ENCODE data around the gene ALPL.

The ALPL gene

DNA sequence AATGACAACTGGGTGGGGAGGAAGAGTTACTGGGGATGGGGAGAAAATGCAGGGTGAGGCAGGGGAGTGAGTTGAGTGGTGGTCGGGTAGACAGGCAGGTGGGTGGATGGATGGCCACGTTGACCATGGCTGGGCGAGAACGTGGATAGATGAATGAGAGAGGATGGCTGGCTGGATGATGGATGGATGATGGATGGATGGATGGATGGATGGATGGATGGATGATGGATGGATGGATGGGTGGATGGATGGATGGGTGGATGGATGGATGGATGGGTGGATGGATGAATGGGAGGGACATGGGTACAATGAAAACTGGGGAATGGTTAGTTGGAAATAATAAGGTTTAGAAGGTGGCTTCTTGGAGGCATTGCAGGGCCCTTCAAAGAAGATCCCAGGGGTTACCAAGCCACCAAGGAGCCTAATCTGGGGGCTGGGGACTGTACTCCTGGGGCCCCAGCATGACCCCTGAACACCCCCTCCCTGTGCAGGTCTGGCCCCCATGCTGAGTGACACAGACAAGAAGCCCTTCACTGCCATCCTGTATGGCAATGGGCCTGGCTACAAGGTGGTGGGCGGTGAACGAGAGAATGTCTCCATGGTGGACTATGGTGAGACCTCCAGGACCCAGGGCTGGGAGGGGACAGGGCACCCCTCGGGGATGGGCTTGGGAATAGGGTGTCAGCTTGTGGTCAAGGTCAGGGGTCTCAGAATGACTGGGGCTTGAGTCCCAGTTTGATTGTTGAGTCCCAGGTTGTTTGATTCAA lies 67.0 kb downstream of the ALPL start:
- DNase-seq (ENCODE audit: low spot score) = no peak

DNA sequence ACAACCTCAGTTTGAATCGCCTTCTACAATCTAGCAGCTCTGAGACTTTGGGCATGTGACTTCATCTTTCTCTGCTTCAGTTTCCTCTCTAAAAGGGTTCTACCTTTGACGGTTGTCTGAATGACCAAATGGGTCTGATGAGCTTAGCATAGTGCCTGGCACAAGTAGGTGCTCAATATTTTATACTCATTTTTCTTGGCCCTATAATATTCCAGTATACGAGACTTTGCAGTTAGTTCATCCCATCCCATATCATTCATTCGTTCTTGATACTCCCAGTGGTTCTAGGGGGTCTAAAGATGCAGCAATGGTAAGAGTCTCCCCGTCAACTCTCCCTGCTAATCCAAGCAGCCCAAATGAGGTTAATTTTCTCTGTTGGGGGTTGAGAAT lies 67.6 kb downstream of the ALPL start:
- DNase-seq (ENCODE audit: low spot score) = no peak

DNA sequence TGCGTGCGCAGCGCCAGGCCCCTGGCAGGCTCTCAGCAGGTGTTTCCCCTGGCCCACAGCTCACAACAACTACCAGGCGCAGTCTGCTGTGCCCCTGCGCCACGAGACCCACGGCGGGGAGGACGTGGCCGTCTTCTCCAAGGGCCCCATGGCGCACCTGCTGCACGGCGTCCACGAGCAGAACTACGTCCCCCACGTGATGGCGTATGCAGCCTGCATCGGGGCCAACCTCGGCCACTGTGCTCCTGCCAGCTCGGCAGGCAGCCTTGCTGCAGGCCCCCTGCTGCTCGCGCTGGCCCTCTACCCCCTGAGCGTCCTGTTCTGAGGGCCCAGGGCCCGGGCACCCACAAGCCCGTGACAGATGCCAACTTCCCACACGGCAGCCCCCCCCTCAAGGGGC lies 68.1 kb downstream of the ALPL start:
- no peak for DNase-seq (ENCODE audit: low spot score)

DNA sequence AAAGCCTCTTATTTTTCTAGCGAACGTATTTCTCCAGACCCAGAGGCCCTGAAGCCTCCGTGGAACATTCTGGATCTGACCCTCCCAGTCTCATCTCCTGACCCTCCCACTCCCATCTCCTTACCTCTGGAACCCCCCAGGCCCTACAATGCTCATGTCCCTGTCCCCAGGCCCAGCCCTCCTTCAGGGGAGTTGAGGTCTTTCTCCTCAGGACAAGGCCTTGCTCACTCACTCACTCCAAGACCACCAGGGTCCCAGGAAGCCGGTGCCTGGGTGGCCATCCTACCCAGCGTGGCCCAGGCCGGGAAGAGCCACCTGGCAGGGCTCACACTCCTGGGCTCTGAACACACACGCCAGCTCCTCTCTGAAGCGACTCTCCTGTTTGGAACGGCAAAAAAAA lies 68.7 kb downstream of the ALPL start:
- no peak for DNase-seq (ENCODE audit: low spot score)

DNA sequence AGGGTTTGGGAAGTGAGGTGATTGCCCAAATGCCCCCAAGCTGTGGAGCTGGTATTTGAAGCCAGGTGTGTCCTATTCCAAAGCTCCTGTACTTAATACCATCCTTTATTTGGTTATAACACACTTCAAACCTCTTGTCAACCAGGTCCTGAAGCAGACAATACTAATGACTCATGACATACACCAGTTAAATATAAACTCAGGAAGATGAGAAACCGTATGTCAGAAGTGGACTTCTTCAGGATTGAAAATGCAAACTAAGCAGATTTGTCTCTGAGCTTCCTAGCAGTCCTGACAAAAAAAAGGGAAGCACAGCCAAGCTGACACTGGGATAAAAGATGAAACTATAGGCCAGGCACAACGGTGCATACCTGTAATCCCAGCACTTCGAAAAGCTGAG lies 70.6 kb downstream of the ALPL start:
- DNase-seq (ENCODE audit: low spot score) = peak; percentile 12

DNA sequence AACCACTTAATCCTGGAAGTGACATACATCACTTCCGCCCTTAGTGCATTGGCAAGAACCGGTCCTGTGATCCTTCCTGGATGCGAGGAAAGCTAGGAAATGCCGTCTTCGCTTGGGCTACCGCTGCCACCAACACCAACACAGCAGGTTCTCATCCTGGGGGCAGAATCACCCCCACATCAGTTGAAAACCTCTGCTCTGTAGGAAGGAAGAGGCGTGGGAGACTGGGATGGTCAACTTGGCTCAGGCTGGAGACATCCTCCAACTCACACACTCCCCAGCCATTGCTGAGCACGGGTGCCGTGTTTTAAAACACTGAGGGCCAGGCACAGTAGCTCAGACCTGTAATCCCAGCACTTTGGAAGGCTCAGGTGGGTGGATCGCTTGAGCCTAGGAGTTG lies 74.9 kb downstream of the ALPL start:
- no peak for DNase-seq (ENCODE audit: low spot score)

DNA sequence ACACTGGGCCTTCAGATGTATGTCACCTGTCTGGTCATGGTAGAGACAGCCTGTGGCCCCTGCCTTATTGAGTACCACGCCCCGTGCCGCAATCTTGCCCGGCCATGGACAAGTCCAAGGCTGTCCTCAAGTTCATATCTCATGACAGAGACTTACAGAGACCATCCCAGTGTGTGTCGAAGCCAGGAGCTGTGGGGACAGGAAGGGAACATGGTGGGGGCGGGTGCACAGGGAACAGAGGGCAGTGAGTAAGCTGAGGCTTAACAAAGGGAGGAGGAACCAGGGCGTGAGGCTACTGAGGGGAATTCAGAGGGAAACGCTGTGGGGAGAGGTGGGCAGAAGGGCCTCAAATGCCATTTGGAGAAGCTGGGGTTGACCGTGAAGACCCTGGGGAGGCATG lies 75.8 kb downstream of the ALPL start:
- DNase-seq (ENCODE audit: low spot score) = no peak

DNA sequence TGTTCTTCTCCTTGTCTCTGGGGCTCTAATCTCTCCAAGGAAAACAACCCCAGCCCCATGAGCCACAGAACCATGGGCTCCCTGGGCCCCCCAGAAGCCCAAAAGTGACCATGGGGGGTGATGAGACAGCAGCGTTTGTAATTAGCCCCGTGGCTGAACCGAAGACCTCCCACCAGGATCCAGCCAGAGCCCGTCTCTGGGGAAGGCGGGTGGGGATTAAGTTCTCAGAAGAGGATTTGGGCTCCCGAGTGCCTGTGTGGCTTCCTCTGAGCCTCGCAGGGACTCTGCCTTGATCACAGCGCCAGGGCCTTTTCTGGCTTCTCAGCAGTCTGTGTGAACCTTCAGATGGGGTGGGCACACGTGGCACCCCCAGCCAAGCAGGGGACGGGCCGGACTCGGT lies 77.0 kb downstream of the ALPL start:
- no peak for DNase-seq (ENCODE audit: low spot score)

DNA sequence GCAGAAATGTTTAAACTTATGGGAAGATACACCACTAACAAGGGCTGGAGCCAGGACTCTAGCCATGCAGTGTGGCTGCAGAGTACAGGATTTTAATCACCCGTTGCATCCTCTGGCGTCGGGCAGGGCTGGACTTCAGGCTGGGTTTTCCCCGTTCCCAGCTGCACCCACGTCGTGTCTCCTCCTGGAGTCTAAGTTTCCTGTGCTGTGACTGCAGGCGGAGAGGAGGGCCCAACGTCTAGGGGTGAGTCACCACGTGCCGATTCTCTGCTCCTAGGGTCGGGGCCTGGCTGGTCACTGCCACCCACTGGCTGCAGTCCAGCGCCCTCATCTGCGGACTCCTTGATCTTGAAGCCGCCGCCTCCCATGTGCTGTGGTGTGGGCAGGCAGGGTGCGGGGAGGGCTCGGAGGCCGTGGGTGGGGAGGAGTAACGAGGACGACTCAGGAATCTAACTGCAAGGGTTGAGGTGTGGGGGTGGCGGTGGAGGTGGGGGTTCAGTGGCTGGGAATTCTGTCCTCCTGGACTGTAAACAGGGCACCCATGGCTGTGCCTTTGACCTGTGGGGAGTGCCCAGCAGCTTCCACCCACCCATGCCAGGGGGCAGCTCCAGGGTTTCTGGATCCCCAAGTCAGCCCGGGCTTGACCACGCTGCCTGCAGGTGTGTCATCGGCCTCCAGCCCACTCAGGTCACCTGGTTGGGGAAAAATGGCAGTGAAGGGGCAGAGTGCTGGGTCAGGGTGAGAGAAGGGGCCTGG lies 77.8 kb downstream of the ALPL start:
- DNase-seq (ENCODE audit: low spot score) = peak; percentile 83

DNA sequence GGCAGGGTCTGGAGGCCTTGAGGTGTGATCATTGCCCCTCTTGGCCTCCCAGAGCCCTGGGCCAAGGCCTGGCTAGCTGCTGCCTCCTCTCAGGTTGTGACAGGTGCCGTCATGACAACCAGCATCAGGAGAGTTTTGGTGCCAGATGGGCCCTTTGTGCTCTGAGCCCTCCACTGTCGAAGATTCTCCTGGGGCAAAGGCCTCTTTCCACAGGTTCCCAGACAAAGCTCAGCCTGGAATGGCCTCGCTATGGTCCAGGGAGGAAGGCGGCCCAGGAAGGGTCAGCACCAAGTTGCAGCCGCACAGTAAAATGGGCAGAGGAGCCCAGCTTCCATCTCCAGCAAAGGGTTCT lies 78.4 kb downstream of the ALPL start:
- no peak for DNase-seq (ENCODE audit: low spot score)

DNA sequence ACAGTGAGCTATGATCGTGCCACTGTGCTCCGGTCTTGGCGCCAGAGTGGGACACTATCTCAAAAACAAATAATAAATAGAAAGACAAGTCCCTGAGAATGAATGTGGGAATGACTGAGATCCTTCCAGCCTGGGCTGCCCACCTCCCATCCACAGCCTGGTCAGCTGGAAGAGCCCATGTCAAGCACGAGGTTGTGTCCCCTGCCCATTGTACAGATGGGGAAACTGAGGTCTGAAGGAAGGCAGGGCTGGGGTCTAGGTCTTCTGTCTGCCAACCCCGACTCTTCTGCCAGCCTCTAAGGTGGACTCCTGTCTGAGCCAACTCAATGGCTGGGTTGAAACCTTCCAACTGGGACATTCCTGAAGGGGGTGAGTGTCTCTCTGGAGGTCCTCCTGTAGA lies 80.4 kb downstream of the ALPL start:
- DNase-seq (ENCODE audit: low spot score) = no peak

DNA sequence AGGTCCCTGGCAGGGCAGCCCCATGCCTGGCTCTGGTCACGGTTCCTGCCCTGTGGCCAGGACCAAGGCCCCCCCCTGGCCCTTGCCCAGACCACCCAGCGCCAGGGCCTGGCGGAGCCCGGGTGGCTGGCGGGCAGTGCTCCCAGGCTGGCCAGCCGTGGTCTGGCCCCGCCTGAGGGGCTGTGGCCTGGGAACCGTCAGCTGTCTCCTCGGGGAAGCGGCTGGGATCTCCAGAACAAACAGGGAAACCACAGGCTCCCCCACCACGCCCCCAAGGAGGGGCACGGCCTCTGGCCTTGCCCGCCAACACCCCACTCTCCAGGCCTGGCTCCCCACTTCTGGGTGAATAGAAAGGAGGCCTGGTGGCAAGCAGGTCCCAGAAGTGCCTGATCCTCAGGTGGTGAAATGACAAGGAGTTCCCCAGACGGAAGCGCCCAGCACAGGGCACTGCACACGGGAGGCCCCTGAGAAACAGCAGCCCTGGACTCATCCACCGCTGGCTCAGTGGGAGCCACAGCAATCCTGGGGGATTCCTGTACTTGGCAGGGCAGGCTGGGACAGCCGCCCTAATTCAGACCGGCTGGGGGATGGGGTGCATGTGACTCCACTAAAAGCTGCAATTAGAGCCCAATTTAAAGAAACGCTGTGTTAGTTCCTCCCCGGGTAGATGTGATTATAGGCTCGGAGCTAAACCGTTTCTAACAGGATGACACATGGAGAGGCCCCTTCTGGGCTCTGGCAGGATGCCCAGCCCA lies 81.1 kb downstream of the ALPL start:
- DNase-seq (ENCODE audit: low spot score) = no peak

DNA sequence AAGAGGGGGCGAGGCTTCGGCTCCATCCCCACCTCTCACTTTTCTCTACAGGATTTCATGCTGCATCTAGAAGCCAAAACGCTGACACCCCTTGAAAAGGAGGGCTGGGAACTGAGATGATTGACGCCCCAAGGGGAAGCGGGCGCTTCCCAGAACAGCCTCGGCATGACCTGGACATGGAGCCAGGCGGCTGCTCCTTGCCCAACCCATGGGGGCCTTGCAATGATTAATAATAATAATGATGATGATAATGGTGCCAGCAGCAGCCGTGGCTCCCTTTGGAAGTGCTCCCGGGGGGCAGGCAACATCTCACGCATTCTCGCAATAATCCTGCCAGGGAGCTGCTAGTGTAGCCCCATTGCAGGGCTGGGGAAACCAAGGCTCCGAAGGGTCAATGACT lies 81.7 kb downstream of the ALPL start:
- DNase-seq (ENCODE audit: low spot score) = no peak

DNA sequence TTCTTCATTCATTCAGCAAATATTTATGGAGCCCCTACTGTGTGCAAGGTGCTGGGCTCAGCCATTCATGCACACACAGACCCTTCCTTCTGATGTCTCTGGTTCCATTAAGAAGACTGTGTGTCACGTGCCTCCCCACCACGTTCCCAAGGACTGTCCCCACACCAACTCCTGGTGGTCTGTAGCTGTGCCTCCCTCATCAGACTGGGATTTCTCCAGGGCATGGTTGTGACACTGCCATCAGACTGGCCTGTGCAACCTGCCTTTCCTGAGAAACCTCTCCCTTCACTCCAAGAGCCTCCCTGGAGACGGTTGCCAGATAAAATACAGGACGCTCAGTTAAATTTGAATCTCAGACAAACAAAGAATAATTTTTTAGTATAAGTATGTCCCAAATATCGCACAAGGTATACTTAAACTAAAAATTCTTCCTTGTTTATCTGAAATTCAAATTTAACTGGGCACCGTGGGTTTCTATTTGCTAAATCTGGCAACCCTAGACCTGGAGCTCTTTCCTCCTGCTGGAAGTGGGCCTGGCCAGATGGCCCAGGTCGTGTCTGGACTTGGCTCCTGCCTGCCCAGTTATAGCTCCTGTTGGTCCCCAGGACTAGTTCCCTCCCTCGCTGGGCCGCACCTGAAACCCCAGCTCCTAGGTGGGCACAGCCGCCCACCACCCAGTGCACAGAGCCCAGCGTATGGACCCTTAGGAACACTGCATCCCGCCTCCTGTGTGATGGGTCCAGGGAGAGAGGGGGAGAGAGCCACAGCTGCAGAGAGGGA lies 83.1 kb downstream of the ALPL start:
- DNase-seq (ENCODE audit: low spot score) = no peak

DNA sequence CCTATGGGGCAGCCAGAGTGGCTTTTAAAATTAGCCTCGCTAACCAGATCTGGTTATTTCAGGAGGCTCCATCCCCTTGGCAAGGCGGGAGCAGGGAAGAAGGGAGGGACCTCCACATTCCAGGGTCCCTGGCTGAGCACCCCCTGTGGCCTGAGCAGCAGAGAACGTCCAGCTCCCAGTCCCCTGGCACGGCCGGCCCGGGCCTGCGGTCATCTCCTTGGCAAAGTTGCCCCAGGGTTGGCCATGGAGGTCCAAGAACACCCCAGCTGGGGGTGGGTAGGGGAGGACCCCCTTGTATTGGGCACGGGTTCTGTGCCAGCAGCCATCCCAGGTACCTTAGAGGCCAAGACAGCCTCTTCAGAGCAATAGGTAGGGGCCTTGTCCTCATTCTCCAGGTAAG lies 84.0 kb downstream of the ALPL start:
- no peak for DNase-seq (ENCODE audit: low spot score)

DNA sequence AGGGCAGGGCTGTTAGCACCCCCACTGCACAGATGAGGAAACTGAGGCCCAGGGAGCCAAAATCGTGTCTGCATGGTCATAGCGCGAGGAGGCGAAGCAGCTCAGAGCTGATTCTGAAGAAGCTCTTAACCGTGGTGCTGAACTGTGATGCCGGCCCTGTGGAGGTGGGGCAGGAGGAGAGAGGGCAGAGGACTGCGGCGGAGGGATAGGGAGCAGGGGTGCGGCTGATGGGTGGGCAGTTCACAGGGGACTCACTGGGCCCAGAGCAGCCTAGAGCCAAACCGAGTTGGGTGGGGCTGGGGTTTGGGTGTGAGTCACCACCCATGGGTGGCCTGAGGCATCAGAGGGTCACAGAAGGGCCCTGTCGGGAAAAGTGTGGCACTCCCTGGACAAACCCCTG lies 85.3 kb downstream of the ALPL start:
- no peak for DNase-seq (ENCODE audit: low spot score)

DNA sequence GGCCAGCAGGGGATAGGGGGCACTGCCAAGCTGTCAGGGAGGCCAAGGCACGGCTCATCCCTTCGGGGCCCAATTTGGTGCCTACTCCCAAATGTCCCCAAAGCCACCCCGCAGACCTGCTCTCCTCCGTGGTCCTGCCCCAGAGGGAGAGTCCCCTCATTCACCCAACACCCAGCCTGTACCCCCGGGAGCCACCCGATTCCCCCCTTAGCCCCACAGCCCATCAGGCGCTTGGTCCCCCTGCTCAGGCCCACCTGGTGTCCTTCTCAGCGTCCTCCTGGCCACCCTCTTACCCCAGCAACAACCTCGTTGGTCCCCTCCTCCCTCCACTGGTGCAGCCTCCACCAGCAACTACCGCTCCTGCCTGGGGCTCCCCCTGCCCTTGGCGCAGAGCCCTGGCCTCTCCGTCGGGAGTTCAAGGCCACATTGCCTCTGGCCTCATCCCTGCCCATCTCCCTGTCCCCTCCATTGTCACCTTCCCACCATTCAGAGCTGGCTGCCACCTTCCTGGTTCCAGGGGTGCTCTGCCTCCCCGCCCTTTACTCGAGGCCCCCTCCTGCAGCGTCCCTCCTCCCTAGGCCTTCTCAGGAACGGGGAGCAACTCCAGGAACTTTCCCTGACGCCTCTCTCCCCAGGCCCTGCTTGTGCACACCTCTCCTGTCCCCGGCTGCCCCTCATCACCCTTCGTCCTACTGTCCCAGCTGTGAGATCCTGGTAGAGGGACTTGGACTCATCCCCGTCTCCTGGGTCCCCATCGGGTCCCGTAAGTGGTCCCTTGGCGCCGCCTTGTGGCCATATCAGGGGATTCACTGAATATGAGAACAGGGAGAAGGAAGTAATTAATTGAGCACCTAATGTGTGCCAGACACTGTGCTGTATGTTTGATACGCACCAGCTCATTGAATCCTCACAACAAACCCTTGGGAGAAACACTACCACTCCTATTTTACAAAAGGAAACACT lies 86.0 kb downstream of the ALPL start:
- peak; percentile 43 for DNase-seq (ENCODE audit: low spot score)

DNA sequence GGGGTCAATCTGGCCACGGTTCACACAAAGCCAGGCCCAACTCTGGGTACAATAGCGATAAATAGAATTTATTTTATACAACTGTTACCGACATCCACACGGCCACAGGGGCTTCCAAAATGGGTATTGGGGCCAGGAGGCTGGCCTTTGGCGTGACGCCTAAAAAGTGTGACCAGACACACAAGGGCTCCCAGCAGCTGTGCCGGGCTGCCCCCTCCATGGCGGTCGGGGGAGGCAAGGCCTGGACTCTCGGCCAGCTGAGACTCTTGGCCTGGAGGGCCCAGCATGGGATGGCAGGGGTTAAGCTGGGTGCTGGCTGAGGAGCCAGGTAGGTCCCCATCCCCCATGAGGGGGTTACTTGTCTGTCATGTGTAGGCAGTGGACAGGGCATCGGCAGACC lies 87.0 kb downstream of the ALPL start:
- no peak for DNase-seq (ENCODE audit: low spot score)

DNA sequence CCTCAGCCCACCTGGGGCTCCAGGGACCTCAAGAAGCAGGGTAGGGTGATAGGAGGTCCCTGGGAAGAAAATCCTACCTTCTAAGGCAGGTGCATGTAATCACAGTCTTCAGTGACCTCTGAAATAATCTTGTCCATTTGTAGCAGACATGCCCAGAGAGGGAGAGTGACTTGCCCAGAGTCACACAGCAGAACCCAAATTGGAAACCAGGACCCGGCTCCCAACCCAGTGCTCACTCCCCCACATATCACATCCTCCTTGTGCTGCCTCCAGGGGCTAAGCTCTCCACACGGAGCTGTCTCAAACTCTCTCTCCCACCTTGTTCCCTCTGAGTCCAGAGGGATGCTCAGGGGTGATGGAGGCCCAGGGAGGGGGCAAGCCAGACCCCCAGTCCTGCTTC lies 87.4 kb downstream of the ALPL start:
- DNase-seq (ENCODE audit: low spot score) = no peak

DNA sequence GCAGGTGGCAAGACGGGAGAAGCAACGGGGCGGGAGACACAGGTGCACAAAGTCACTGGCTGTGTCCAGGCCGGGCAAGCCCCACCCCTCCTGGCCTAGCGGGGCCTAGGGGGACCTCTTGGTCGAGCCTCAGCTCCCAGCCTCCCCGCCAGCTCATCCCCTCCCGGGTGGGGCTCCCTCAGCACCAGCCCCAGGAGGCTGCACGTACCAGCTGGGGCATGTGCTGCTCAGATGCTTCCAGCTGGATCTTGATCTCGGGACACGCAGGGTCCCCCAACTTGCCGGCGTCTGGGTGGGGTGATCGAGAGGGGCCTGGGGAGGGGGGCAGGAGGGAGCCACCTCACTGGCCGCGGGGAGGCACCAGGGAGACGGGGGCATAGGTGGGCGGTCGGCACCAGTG lies 88.5 kb downstream of the ALPL start:
- DNase-seq (ENCODE audit: low spot score) = no peak

DNA sequence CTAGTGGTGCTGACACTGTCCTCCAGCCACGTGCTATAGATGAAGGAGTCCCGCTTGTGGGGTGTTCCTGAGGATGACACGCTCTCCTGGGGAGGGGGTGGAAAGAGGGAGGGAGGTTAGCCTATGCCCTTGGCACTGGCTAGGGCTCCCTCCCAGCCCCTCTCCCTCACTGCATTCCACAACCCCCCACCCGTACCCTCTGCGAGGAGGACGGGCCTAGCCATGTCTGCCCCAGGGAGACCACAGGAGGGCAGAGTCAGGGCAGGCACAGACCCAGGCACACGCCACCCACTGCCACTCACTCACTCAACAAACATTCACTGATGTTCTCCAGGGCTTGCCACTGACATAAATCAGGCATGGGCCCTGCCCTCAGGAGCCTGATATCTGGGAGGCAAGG lies 89.2 kb downstream of the ALPL start:
- no peak for DNase-seq (ENCODE audit: low spot score)

Measured in RKO (cell line).